GM18499 (cell line): ENCODE data around the gene SMKR1.

Experiments
- ATAC-seq: cut with Tn5 transposase; IDR thresholded peaks from one replicate; pipeline ENCODE4 v1.9.1; 2021; ENCODE audit warnings: moderate number of reproducible peaks; ENCODE audit not compliant: insufficient read depth, unreplicated experiment

Gene SMKR1

GRCh38 chr7:129561677-129562359 lies 59.5 kb downstream of the SMKR1 start:
- ATAC-seq: no peak
